ENCODE measurements around the gene PDILT. TPM values are rescaled to one million over a fixed set of nuclear protein-coding genes. Genes with fewer than 3 reads are reported as not detected.

Gene PDILT
- total RNA-seq, 1 experiment from 2014 or later: not detected

GRCh38 chr16:20402651-20403050 lies 1.9 kb downstream of the PDILT start:
- no peak for DNase-seq (ENCODE audit: low spot score)

GRCh38 chr16:20401475-20402016 lies 3.0 kb downstream of the PDILT start:
- no peak for DNase-seq (ENCODE audit: low spot score)

- DNase-seq (ENCODE audit: low spot score): no peak
These were observed 3.5 kb downstream of the PDILT start for GRCh38 chr16:20401066-20401465.

GRCh38 chr16:20399185-20399584 lies 5.4 kb downstream of the PDILT start:
- DNase-seq (ENCODE audit: low spot score): no peak

- no peak for DNase-seq (ENCODE audit: low spot score)
These were observed 5.9 kb downstream of the PDILT start for GRCh38 chr16:20398603-20399002.

- DNase-seq (ENCODE audit: low spot score): no peak
These were observed 7.0 kb downstream of the PDILT start for GRCh38 chr16:20397468-20398074.

GRCh38 chr16:20396846-20397467 lies 7.6 kb downstream of the PDILT start:
- DNase-seq (ENCODE audit: low spot score): no peak

- DNase-seq (ENCODE audit: low spot score): no peak
These were observed 8.6 kb downstream of the PDILT start for GRCh38 chr16:20395946-20396345.

- DNase-seq (ENCODE audit: low spot score): no peak
These were observed 10.5 kb downstream of the PDILT start for GRCh38 chr16:20393801-20394577.

- no peak for DNase-seq (ENCODE audit: low spot score)
These were observed 13.5 kb downstream of the PDILT start for GRCh38 chr16:20391045-20391444.

GRCh38 chr16:20388854-20389253 lies 15.7 kb downstream of the PDILT start:
- no peak for DNase-seq (ENCODE audit: low spot score)

GRCh38 chr16:20387978-20388377 lies 16.6 kb downstream of the PDILT start:
- no peak for DNase-seq (ENCODE audit: low spot score)

GRCh38 chr16:20385844-20386832 lies 18.4 kb downstream of the PDILT start:
- peak; percentile 74 for DNase-seq (ENCODE audit: low spot score)

- peak; percentile 77 for DNase-seq (ENCODE audit: low spot score)
These were observed 21.2 kb downstream of the PDILT start for GRCh38 chr16:20383106-20384029.

GRCh38 chr16:20382202-20382948 lies 22.2 kb downstream of the PDILT start:
- DNase-seq (ENCODE audit: low spot score): no peak

GRCh38 chr16:20380782-20381181 lies 23.8 kb downstream of the PDILT start:
- no peak for DNase-seq (ENCODE audit: low spot score)

GRCh38 chr16:20377181-20377580 lies 27.4 kb downstream of the PDILT start:
- DNase-seq (ENCODE audit: low spot score): no peak

GRCh38 chr16:20372701-20373100 lies 31.8 kb downstream of the PDILT start:
- DNase-seq (ENCODE audit: low spot score): no peak

- DNase-seq (ENCODE audit: low spot score): no peak
These were observed 35.0 kb downstream of the PDILT start for GRCh38 chr16:20369452-20370054.
